Fibroblast of skin of abdomen (primary cell): ENCODE measurements around the gene TPSB2.
"Not testable (repeated sequence)": the region's sequence is repeated elsewhere in the genome, so short reads cannot be mapped to it uniquely, and the experiment has no call there.

Experiments
- DNase-seq: peaks from one replicate; pipeline ENCODE4 v3.0.0-alpha.2; 2013

TPSB2 gene

GRCh38 chr16:1199347-1200013, 30.5 kb downstream of the TPSB2 start:
- DNase-seq, result no peak

GRCh38 chr16:1198671-1199346, 31.2 kb downstream of the TPSB2 start:
- DNase-seq, result not testable (repeated sequence)

DNA sequence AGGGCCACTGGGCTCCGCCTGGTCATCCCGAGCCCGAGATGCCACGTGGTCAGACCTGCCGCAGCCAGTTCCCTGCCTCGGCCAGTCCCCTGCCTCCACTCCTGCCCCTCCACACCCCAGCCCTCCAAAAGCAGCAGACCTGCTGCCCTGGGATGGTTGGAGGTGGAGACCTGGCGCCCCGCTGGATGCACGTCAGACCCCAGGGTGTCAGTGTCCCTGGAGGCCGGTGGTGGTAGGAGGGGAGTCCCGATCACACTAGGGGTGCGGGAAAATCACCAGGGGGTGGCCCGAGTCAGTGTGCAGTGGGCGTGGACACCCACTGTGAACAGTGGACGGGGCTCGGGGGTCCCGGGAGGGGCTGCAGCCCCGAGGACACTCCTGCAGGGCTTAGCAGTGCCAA, 31.8 kb downstream of the TPSB2 start:
- no peak for DNase-seq

DNA sequence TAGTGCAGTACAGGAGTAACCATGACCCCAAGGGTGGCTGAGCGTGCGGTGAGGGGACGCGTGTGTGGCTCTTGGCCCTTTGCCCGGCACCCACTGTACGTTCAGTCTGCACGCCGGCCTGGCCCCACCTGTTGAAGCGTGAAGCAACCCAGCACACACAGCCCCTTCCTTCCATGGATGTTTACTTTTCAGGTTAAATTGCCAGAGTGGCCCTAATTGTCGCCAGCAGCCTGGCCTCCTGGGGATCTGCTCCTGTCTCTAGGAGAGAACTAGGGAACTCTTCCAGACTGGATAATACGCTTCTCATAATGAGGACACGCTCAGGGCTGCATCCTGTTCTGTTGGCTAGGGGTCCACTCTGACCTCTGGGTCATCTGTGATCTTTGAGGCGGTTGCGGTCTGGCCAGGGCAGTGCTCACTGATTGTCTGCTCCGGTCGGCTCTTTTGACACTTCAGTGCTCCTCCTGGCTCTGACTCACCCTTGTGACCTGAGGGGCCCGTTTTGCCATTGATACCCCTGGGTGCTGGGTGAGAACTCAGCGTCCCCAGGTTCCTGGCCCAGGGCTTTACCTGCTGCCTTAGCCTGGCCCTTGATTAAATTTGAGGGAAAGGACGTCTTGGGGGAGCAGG, 32.6 kb downstream of the TPSB2 start:
- no peak for DNase-seq

DNA sequence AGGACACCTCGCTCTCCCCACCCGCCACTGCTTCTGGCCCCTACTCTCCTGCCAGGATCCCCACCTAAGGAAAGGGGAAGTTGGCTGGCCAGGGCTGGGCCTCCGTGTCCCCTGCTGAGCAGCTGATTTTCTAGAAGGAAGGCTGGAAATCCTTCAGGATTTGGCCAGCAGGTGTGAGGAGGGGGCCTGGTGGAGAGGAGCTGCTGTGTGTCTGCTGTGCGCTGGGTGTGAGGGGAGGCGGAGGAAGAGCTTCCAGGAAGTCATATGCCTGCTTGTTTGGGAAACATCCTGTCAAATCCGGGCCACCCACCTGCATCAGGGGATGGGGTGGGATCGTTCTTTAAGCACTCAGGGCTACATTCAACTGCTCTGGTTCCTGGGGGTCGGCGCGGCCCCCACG, 33.5 kb downstream of the TPSB2 start:
- no peak for DNase-seq

DNA sequence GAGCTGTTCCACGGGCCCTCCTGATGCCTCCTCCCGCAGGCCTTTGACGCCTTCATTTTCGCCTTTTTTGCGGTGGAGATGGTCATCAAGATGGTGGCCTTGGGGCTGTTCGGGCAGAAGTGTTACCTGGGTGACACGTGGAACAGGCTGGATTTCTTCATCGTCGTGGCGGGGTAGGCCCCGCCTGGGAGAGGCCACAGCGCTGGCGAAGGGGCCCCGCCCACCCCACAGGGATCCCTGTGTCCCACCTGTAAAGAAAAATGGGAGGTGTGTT, 34.7 kb downstream of the TPSB2 start:
- no peak for DNase-seq

- DNase-seq, result no peak
These were observed 35.2 kb downstream of the TPSB2 start for GRCh38 chr16:1194665-1195392.

- DNase-seq, result no peak
These were observed 36.0 kb downstream of the TPSB2 start for GRCh38 chr16:1193825-1194581.

- DNase-seq, result no peak
These were observed 36.7 kb downstream of the TPSB2 start for GRCh38 chr16:1193143-1193824.

- no peak for DNase-seq
These were observed 37.5 kb downstream of the TPSB2 start for GRCh38 chr16:1192384-1193073.

DNA sequence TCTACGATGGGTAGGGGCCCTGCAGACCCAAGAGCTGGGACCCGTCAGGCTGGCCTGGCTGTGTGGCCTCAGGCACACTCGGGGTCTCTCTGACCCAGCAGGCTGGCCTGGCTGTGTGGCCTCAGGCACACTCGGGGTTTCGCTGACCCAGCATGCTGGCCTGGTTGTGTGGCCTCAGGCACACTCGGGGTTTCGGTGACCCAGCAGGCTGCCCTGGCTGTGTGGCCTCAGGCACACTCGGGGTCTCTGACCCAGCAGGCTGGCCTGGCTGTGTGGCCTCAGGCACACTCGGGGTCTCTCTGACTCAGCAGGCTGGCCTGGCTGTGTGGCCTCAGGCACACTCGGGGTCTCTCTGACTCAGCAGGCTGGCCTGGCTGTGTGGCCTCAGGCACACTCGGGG, 39.2 kb downstream of the TPSB2 start:
- DNase-seq, result not testable (repeated sequence)

GRCh38 chr16:1189455-1189854, 40.5 kb downstream of the TPSB2 start:
- no peak for DNase-seq

DNA sequence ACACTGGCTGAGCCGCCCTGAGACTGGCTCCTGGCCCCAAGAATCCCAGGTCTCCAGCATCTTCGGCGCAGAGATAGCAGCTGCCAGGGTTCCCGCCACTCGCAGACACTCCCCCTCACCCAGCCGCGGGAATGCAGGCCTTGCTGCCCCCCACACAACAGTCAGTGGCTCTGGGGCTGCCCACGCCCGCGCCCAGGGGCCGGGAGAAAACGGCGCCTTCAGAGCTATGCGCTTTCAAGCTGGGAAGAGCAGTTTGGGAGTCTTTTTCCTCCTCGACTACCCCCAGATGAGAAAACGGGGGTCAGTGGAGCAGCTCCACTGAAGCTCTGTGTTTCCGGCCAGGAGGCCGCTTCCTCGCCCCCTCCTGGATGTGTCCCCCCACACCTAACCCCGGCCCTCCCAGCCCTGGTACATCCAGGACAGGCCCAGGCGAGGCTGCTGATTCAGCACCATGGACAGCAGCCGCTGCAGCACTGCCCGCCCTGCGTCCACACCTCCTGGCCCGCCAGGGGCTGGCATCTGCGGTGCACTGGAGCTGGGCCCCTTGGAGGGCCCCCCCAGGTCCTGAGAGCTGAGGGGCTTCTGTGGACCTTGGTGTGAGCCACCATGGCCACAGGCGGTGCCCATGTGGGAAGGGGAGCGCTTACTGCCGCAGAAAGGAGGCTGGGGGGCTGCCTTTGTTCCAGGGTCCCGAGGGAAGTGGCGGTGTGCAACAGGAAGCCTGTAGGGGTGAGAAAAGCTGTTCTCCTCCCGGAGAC, 41.4 kb downstream of the TPSB2 start:
- DNase-seq, result peak; percentile 10

DNA sequence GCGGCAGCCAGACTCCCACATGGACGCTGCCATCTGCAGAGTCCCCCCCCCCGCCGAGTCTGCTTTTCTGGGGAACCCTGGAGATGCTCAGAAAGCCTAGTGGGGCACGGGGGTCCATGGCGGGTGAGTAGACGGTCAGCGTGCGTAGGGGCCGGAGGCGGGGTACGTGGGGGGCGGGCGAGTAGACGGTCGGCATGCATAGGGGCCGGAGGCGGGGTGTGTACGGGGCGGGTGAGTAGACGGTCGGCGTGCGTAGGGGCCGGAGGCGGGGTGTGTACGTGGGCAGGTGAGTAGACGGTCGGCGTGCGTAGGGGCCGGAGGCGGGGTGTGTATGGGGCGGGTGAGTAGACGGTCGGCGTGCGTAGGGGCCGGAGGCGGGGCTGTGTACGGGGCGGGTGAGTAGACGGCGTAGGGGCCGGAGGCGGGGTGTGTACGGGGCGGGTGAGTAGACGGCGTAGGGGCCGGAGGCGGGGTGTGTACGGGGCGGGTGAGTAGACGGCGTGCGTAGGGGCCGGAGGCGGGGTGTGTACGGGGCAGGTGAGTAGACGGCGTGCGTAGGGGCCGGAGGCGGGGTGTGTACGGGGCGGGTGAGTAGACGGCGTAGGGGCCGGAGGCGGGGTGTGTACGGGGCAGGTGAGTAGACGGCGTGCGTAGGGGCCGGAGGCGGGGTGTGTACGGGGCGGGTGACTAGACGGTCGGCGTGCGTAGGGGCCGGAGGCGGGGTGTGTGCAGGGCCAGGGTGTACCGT, 44.4 kb downstream of the TPSB2 start:
- DNase-seq, result not testable (repeated sequence)

- no peak for DNase-seq
These were observed 45.0 kb downstream of the TPSB2 start for GRCh38 chr16:1184980-1185379.

- no peak for DNase-seq
These were observed 45.7 kb downstream of the TPSB2 start for GRCh38 chr16:1184156-1184868.

DNA sequence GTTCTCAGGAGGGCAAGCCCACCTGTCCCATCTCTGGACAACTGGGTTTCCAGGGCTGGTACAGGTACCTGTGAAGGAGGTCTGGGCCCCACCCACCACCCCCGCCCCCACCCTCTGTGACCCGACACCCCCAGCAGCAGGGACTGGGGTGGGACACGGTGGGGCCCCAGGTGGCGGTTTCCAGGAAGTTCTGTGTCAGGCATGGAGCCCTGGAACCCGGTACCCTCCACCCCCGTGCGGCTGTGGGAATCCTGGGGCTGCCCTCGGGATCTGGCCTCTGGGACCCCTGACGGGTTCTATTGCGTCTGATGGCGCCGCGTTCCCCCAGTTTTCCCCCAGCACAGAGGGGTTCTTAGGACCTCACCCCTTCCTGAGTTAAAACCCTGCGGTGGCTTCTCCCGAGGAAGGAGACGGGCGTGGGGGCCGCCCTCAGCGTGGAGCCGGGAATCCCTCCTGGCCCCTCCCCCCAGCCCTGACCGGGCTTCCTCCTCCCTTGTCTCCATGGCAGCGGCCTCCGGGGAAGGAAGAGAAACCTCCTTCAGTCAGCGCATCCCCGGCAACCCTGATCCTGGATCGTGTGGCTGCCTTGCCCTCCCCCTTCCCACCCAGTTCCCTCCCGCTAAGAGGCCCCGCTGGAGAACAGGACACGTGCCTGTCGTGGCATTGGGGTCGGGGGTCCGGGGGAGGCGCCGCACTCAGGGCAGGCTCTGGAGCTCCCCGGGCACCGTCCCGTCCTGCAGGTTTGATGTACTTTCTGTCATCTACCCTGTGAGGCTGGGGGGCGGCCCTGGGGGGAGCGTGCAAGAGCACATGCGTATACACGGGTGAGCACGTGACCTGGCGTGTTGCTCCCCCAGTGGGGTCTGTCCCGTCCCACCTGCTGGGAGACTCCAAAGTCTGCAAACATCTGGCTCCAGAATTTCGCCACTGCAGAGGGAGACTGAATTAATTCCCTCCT, 46.8 kb downstream of the TPSB2 start:
- DNase-seq, result peak; percentile 52

DNA sequence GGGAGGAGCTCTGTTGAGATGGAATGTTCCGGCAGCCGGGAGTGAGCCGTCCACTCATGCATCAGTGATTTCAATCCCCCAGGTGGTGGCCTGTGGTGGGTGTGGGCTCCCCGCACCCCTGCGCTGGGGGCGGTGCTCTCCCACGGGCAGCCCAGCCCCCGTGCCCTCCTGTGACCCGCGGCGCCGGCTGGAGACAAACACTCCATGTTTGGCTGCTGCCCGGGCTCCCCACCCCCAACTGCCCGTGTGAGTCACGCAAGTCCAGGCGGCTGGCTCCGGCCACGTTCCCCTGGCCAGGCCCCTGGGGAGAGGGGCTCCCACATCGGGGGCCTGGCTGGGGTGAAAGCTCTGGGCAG, 47.7 kb downstream of the TPSB2 start:
- DNase-seq, result peak; percentile 72
